ENCODE data around the gene BLTP2. TPM values are rescaled to one million over a fixed set of nuclear protein-coding genes. Genes with fewer than 3 reads are reported as not detected.

Gene BLTP2
- total and polyA plus RNA-seq, 2 of the 13 experiments (the other 11 are each of a cell fraction or from before 2014, with no cell fraction given): 66.7 to 80.9 TPM

DNA sequence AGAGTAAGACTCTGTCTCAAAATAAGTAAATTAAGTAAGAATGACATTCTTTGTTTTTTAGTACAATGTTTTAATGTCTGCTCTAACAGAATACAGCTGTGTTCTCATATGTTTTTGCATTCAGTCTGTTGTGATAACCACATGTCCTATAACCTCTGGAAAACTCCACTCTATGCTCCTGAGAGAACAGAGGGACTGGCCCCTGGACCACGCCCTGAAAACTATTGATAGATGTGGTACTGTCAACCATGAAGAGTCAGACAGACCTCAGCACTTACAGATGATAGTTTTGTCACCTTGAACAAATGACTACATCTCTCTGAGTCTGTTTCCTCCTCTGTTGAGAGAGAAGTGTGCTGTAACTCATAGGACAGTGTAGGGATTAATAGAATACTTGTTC is 25.0 kb upstream of the BLTP2 start:
- Histone ChIP-seq H3K36me3 (replicated peaks in 1 of 2; ENCODE audit: control insufficient read depth in 1 of 2, insufficient read depth in 2 of 2, low read length in 2 of 2) (peaks cover 28 to 79% of the 10 kb centered on the region in 2 experiments), H3K79me2 (ENCODE audit: insufficient read depth, low read length) (peaks cover 35% of the 10 kb centered on the region), H3K27ac (ENCODE audit: extremely low read length, insufficient read depth, low read length) (no peak overlapping the region), H3K4me2 (ENCODE audit: low read depth, low read length) (no peak overlapping the region), H3K9ac (ENCODE audit: insufficient read depth, low read depth, low read length) (no peak overlapping the region), H3K4me1 (ENCODE audit: insufficient read depth, low read length) (peaks cover 12% of the 10 kb centered on the region), H3K27me3 (ENCODE audit: control insufficient read depth in 1 of 2, insufficient read depth in 2 of 2, low read length in 2 of 2) (no peaks in the 10 kb centered on the region), H3K4me3 (replicated peaks in 1 of 3; ENCODE audit: insufficient read depth in 1 of 3, low read depth in 2 of 3, low read length in 3 of 3) (no peak overlapping the region), H2AFZ (ENCODE audit: low read length) (no peak overlapping the region), H4K20me1 (ENCODE audit: insufficient read depth, low read length) (no peaks in the 10 kb centered on the region), H3K9me3 (ENCODE audit: low read length) (no peaks in the 10 kb centered on the region)
- intact Hi-C loops (cut with micrococcal nuclease; ENCODE audit: unreplicated experiment): no loop called here
- ATAC-seq (no peak), DNase-seq (ENCODE audit: low spot score) (no peak), FAIRE-seq (no peak)
- ChIA-PET CTCF (ENCODE audit: low intra/inter-chr PET ratio, low total read pairs) (no interaction called here), POLR2A (interaction anchor here (1.3 kb wide), 1 partner anchor 50 kb away, joined by 3 read pairs; the partner anchor contains the start of gene RPL23A)
- in situ Hi-C loops (cut with HindIII; ENCODE audit: extremely low pct_ligation_motif_present, low pct_unique_long_range_greater_than_20kb): no loop called here
- WGBS (ENCODE audit: low lambda C conversion rate): 100% methylated on average over 1 of the region's 1 CpG
- BruUV-seq (replicated peaks): no TSS peak
- TF ChIP-seq TAF15 (IDR thresholded peaks at IDR 0.05; ENCODE audit: low read depth, low read length, poor library complexity, severe bottlenecking) (no peak), NCOA2 (CRISPR knock-in tag; IDR thresholded peaks at IDR 0.05) (no peak), IKZF4 (CRISPR knock-in tag; IDR thresholded peaks at IDR 0.05; ENCODE audit: borderline replicate concordance, low read depth, not compliant biosample characterization) (no peak), IRF2 (CRISPR knock-in tag; IDR thresholded peaks at IDR 0.05) (no peak), PHF8 (CRISPR knock-in tag; IDR thresholded peaks at IDR 0.05) (no peak)
- TF ChIP-seq, protein P1, sequence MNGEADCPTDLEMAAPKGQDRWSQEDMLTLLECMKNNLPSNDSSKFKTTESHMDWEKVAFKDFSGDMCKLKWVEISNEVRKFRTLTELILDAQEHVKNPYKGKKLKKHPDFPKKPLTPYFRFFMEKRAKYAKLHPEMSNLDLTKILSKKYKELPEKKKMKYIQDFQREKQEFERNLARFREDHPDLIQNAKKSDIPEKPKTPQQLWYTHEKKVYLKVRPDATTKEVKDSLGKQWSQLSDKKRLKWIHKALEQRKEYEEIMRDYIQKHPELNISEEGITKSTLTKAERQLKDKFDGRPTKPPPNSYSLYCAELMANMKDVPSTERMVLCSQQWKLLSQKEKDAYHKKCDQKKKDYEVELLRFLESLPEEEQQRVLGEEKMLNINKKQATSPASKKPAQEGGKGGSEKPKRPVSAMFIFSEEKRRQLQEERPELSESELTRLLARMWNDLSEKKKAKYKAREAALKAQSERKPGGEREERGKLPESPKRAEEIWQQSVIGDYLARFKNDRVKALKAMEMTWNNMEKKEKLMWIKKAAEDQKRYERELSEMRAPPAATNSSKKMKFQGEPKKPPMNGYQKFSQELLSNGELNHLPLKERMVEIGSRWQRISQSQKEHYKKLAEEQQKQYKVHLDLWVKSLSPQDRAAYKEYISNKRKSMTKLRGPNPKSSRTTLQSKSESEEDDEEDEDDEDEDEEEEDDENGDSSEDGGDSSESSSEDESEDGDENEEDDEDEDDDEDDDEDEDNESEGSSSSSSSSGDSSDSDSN (CRISPR knock-in tag; IDR thresholded peaks at IDR 0.05): no peak
- TF ChIP-seq, protein P2, sequence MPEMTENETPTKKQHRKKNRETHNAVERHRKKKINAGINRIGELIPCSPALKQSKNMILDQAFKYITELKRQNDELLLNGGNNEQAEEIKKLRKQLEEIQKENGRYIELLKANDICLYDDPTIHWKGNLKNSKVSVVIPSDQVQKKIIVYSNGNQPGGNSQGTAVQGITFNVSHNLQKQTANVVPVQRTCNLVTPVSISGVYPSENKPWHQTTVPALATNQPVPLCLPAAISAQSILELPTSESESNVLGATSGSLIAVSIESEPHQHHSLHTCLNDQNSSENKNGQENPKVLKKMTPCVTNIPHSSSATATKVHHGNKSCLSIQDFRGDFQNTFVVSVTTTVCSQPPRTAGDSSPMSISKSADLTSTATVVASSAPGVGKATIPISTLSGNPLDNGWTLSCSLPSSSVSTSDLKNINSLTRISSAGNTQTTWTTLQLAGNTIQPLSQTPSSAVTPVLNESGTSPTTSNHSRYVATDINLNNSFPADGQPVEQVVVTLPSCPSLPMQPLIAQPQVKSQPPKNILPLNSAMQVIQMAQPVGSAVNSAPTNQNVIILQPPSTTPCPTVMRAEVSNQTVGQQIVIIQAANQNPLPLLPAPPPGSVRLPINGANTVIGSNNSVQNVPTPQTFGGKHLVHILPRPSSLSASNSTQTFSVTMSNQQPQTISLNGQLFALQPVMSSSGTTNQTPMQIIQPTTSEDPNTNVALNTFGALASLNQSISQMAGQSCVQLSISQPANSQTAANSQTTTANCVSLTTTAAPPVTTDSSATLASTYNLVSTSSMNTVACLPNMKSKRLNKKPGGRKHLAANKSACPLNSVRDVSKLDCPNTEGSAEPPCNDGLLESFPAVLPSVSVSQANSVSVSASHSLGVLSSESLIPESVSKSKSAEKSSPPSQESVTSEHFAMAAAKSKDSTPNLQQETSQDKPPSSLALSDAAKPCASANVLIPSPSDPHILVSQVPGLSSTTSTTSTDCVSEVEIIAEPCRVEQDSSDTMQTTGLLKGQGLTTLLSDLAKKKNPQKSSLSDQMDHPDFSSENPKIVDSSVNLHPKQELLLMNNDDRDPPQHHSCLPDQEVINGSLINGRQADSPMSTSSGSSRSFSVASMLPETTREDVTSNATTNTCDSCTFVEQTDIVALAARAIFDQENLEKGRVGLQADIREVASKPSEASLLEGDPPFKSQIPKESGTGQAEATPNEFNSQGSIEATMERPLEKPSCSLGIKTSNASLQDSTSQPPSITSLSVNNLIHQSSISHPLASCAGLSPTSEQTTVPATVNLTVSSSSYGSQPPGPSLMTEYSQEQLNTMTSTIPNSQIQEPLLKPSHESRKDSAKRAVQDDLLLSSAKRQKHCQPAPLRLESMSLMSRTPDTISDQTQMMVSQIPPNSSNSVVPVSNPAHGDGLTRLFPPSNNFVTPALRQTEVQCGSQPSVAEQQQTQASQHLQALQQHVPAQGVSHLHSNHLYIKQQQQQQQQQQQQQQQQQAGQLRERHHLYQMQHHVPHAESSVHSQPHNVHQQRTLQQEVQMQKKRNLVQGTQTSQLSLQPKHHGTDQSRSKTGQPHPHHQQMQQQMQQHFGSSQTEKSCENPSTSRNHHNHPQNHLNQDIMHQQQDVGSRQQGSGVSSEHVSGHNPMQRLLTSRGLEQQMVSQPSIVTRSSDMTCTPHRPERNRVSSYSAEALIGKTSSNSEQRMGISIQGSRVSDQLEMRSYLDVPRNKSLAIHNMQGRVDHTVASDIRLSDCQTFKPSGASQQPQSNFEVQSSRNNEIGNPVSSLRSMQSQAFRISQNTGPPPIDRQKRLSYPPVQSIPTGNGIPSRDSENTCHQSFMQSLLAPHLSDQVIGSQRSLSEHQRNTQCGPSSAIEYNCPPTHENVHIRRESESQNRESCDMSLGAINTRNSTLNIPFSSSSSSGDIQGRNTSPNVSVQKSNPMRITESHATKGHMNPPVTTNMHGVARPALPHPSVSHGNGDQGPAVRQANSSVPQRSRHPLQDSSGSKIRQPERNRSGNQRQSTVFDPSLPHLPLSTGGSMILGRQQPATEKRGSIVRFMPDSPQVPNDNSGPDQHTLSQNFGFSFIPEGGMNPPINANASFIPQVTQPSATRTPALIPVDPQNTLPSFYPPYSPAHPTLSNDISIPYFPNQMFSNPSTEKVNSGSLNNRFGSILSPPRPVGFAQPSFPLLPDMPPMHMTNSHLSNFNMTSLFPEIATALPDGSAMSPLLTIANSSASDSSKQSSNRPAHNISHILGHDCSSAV (CRISPR knock-in tag; IDR thresholded peaks at IDR 0.05; ENCODE audit: borderline replicate concordance): no peak
- TF ChIP-seq, protein P3, sequence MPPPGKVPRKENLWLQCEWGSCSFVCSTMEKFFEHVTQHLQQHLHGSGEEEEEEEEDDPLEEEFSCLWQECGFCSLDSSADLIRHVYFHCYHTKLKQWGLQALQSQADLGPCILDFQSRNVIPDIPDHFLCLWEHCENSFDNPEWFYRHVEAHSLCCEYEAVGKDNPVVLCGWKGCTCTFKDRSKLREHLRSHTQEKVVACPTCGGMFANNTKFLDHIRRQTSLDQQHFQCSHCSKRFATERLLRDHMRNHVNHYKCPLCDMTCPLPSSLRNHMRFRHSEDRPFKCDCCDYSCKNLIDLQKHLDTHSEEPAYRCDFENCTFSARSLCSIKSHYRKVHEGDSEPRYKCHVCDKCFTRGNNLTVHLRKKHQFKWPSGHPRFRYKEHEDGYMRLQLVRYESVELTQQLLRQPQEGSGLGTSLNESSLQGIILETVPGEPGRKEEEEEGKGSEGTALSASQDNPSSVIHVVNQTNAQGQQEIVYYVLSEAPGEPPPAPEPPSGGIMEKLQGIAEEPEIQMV (CRISPR knock-in tag; IDR thresholded peaks at IDR 0.05; ENCODE audit: low read depth): no peak
